ENCODE measurements around the gene IER5L. TPM values are rescaled to one million over a fixed set of nuclear protein-coding genes. Genes with fewer than 3 reads are reported as not detected.

Gene IER5L
- total and polyA plus RNA-seq, 9 of the 15 experiments (the other 6 are each of a cell fraction or from before 2014, with no cell fraction given): 0.14 to 11.9 (median 0.52) TPM

- TF ChIP-seq ATF6 (CRISPR knock-in tag; IDR thresholded peaks at IDR 0.05) (no peak), BCOR (IDR thresholded peaks at IDR 0.05) (no peak), HNRNPUL1 (IDR thresholded peaks at IDR 0.05; ENCODE audit: low read length) (no peak), NBN (IDR thresholded peaks at IDR 0.05; ENCODE audit: low read depth) (no peak; the same call in 1 of the 2 replicates), ATF7 (IDR thresholded peaks at IDR 0.05) (no peak), MECOM (CRISPR knock-in tag; IDR thresholded peaks at IDR 0.05) (no peak), CREBBP (IDR thresholded peaks at IDR 0.05; ENCODE audit: low read depth, low read length) (no peak), EWSR1 (IDR thresholded peaks at IDR 0.05; ENCODE audit: borderline replicate concordance, low read depth, partially characterized antibody) (no peak), ZNF41 (CRISPR knock-in tag; conservative IDR thresholded peaks at IDR 0.05) (no peak), ZNF830 (CRISPR knock-in tag; IDR thresholded peaks at IDR 0.05) (no peak)
- TF ChIP-seq, protein P1, sequence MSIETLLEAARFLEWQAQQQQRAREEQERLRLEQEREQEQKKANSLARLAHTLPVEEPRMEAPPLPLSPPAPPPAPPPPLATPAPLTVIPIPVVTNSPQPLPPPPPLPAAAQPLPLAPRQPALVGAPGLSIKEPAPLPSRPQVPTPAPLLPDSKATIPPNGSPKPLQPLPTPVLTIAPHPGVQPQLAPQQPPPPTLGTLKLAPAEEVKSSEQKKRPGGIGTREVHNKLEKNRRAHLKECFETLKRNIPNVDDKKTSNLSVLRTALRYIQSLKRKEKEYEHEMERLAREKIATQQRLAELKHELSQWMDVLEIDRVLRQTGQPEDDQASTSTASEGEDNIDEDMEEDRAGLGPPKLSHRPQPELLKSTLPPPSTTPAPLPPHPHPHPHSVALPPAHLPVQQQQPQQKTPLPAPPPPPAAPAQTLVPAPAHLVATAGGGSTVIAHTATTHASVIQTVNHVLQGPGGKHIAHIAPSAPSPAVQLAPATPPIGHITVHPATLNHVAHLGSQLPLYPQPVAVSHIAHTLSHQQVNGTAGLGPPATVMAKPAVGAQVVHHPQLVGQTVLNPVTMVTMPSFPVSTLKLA (conservative IDR thresholded peaks at IDR 0.05): no peak
- TF ChIP-seq, protein P2, sequence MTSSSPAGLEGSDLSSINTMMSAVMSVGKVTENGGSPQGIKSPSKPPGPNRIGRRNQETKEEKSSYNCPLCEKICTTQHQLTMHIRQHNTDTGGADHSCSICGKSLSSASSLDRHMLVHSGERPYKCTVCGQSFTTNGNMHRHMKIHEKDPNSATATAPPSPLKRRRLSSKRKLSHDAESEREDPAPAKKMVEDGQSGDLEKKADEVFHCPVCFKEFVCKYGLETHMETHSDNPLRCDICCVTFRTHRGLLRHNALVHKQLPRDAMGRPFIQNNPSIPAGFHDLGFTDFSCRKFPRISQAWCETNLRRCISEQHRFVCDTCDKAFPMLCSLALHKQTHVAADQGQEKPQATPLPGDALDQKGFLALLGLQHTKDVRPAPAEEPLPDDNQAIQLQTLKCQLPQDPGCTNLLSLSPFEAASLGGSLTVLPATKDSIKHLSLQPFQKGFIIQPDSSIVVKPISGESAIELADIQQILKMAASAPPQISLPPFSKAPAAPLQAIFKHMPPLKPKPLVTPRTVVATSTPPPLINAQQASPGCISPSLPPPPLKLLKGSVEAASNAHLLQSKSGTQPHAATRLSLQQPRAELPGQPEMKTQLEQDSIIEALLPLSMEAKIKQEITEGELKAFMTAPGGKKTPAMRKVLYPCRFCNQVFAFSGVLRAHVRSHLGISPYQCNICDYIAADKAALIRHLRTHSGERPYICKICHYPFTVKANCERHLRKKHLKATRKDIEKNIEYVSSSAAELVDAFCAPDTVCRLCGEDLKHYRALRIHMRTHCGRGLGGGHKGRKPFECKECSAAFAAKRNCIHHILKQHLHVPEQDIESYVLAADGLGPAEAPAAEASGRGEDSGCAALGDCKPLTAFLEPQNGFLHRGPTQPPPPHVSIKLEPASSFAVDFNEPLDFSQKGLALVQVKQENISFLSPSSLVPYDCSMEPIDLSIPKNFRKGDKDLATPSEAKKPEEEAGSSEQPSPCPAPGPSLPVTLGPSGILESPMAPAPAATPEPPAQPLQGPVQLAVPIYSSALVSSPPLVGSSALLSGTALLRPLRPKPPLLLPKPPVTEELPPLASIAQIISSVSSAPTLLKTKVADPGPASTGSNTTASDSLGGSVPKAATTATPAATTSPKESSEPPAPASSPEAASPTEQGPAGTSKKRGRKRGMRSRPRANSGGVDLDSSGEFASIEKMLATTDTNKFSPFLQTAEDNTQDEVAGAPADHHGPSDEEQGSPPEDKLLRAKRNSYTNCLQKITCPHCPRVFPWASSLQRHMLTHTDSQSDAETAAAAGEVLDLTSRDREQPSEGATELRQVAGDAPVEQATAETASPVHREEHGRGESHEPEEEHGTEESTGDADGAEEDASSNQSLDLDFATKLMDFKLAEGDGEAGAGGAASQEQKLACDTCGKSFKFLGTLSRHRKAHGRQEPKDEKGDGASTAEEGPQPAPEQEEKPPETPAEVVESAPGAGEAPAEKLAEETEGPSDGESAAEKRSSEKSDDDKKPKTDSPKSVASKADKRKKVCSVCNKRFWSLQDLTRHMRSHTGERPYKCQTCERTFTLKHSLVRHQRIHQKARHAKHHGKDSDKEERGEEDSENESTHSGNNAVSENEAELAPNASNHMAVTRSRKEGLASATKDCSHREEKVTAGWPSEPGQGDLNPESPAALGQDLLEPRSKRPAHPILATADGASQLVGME (CRISPR knock-in tag; IDR thresholded peaks at IDR 0.05): no peak
- TF ChIP-seq, protein P3, sequence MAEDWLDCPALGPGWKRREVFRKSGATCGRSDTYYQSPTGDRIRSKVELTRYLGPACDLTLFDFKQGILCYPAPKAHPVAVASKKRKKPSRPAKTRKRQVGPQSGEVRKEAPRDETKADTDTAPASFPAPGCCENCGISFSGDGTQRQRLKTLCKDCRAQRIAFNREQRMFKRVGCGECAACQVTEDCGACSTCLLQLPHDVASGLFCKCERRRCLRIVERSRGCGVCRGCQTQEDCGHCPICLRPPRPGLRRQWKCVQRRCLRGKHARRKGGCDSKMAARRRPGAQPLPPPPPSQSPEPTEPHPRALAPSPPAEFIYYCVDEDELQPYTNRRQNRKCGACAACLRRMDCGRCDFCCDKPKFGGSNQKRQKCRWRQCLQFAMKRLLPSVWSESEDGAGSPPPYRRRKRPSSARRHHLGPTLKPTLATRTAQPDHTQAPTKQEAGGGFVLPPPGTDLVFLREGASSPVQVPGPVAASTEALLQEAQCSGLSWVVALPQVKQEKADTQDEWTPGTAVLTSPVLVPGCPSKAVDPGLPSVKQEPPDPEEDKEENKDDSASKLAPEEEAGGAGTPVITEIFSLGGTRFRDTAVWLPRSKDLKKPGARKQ (CRISPR knock-in tag; IDR thresholded peaks at IDR 0.05): no peak
- TF ChIP-seq, protein P4, sequence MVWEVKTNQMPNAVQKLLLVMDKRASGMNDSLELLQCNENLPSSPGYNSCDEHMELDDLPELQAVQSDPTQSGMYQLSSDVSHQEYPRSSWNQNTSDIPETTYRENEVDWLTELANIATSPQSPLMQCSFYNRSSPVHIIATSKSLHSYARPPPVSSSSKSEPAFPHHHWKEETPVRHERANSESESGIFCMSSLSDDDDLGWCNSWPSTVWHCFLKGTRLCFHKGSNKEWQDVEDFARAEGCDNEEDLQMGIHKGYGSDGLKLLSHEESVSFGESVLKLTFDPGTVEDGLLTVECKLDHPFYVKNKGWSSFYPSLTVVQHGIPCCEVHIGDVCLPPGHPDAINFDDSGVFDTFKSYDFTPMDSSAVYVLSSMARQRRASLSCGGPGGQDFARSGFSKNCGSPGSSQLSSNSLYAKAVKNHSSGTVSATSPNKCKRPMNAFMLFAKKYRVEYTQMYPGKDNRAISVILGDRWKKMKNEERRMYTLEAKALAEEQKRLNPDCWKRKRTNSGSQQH (CRISPR knock-in tag; IDR thresholded peaks at IDR 0.05): no peak
Observed at GRCh38 chr9:129166623-129167557, 11.2 kb downstream of the IER5L start (continued).

Measured in K562 (cell line).